GM12891 (cell line): ENCODE data around the gene ILF2.

Experiments
- POLR2A ChIP-seq: IDR thresholded peaks from 2 replicates; pipeline ENCODE4 v1.6.1; 2011; ENCODE audit warnings: low read depth, low read length, control low read depth
- POLR2AphosphoS5 ChIP-seq: IDR thresholded peaks from 2 replicates; pipeline ENCODE4 v1.6.1; 2011; ENCODE audit warnings: low read depth, low read length, control low read depth
- POU2F2 ChIP-seq: IDR thresholded peaks from 2 replicates; pipeline ENCODE4 v1.6.1; 2011; ENCODE audit warnings: low read depth, mild to moderate bottlenecking, control low read depth, low read length, moderate library complexity
- SPI1 ChIP-seq: IDR thresholded peaks from 2 replicates; pipeline ENCODE4 v1.6.1; 2011; ENCODE audit warnings: low read depth, low read length, control low read depth
- TAF1 ChIP-seq: IDR thresholded peaks from 2 replicates; pipeline ENCODE4 v1.6.1; 2011; ENCODE audit warnings: low read depth, low read length, control low read depth

DNA sequence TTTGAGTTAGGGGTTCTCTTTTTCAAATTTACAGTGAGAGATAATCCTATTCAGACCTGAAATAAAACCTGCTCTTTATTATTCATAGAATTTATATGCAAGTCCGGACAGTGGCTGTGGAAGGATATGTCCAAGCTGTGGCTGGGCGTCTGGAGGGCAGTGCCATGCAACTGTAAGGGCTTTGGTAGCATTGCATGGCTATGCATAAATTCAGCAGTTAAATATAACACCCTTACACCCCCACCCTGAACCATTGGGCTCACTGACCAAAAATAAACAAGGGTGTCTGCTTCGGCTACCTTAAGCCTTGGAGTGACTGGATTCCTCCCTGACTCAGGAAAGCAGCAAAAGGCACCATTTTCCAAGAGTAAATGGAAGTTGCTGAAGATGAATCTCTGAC is 31.5 kb downstream of the ILF2 start:
- TF ChIP-seq POLR2A (no peak), POLR2AphosphoS5 (no peak), POU2F2 (no peak), TAF1 (no peak), SPI1 (no peak)
